Measurements from ENCODE around the gene KPNA2.

The KPNA2 gene

GRCh38 chr17:68095205-68095811 lies 59.8 kb downstream of the KPNA2 start:
- DNase-seq (ENCODE audit: low spot score) = no peak
- TF ChIP-seq, protein P1, sequence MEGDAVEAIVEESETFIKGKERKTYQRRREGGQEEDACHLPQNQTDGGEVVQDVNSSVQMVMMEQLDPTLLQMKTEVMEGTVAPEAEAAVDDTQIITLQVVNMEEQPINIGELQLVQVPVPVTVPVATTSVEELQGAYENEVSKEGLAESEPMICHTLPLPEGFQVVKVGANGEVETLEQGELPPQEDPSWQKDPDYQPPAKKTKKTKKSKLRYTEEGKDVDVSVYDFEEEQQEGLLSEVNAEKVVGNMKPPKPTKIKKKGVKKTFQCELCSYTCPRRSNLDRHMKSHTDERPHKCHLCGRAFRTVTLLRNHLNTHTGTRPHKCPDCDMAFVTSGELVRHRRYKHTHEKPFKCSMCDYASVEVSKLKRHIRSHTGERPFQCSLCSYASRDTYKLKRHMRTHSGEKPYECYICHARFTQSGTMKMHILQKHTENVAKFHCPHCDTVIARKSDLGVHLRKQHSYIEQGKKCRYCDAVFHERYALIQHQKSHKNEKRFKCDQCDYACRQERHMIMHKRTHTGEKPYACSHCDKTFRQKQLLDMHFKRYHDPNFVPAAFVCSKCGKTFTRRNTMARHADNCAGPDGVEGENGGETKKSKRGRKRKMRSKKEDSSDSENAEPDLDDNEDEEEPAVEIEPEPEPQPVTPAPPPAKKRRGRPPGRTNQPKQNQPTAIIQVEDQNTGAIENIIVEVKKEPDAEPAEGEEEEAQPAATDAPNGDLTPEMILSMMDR (IDR thresholded peaks at IDR 0.05; ENCODE audit: extremely low read depth, missing control alignments) = no peak

GRCh38 chr17:68096111-68096510 lies 60.6 kb downstream of the KPNA2 start:
- TF ChIP-seq, protein P1 (IDR thresholded peaks at IDR 0.05; ENCODE audit: extremely low read depth, missing control alignments) = no peak
- DNase-seq (ENCODE audit: low spot score) = no peak

Measured in GM20000 (cell line).